Right ventricle myocardium superior (tissue), 1 donor: ENCODE data around the gene ZNF793. TPM values are rescaled to one million over a fixed set of nuclear protein-coding genes. Genes with fewer than 3 reads are reported as not detected.
A peak's percentile ranks its signal among the peaks of the same experiment; 100 is the strongest.

Experiments used
- ATAC-seq: fragments of 200-7000 bp; cut with Tn5 transposase; one replicate; pipeline ENCODE4 v1.9.1; 2020; ENCODE audit warnings: mild to moderate bottlenecking; ENCODE audit not compliant: poor library complexity
- DNase-seq: peaks from one replicate; pipeline ENCODE4 v3.0.0-alpha.2; 2020
- intact Hi-C: fragments of 100-400 bp; cut with DNase I; formaldehyde crosslinking; loops from one replicate; pipeline ENCODE4 v1.11.2; 2022
- long read RNA-seq: library from polyadenylated mRNA; unstranded; transcript quantifications from one replicate; pipeline ENCODE4 v2.0.0, GENCODE V29; 2021
- total RNA-seq: library from RNA; stranded (reverse); fragmentation: NEBNext Ultra II Directional; extraction: Animal tissue kit (Norgen Biotek cat#: 25700); gene quantifications from one replicate; pipeline ENCODE4 v1.2.1, GENCODE V29; 2021
- donor health status: DM: no; HTN: yes; CAD: no; lungs with severe emphysema.

ZNF793 gene
- total RNA-seq, result 5.7 TPM
- long read RNA-seq, result 0 reads

- intact Hi-C loops, result no loop called here
- DNase-seq (peak; percentile 83), ATAC-seq (peak; percentile 96)
These were observed at the start of gene ZNF793 for GRCh38 chr19:37506387-37507166. Gene ZNF793, plus strand, starts transcription at chr19:37506939. Its CDS starts 16,501 bp downstream, at chr19:37523440.

- no peak for DNase-seq
- intact Hi-C loops, result loop anchor here (10.0 kb wide), 1 partner anchor 92 kb away; the partner anchor contains the start of gene ZNF527
- no peak for ATAC-seq
These were observed 40.4 kb upstream of the ZNF793 start for GRCh38 chr19:37466277-37466797.

- peak; percentile 84 for ATAC-seq
- DNase-seq, result peak; percentile 93
- intact Hi-C loops, result loop anchor here (10.0 kb wide), 1 partner anchor 92 kb away; the partner anchor contains the start of gene ZNF527
These were observed 39.7 kb upstream of the ZNF793 start, which contains the start of gene ZNF569 for GRCh38 chr19:37466798-37467607. Gene ZNF569, minus strand, starts transcription at chr19:37467444. Its CDS starts 22,523 bp downstream, at chr19:37444921.

GRCh38 chr19:37467608-37468090 is 39.1 kb upstream of the ZNF793 start:
- no peak for ATAC-seq
- no peak for DNase-seq
- intact Hi-C loops, result loop anchor here (10.0 kb wide), 1 partner anchor 93 kb away; the partner anchor contains the start of gene ZNF527

- DNase-seq (peak; percentile 94), ATAC-seq (peak; percentile 92)
- intact Hi-C loops, result loop anchor here (10.0 kb wide), 1 partner anchor 94 kb away; the partner anchor contains the start of gene ZNF527
These were observed 37.6 kb upstream of the ZNF793 start, which contains the start of gene ZNF570 for GRCh38 chr19:37468961-37469777. Gene ZNF570, plus strand, starts transcription at chr19:37469356. Its CDS starts 999 bp downstream, at chr19:37470355.

GRCh38 chr19:37470216-37470615 is 36.5 kb upstream of the ZNF793 start:
- intact Hi-C loops, result loop anchor here (2.0 kb wide), 1 partner anchor 35 kb away; no protein-coding TSS in a partner anchor
- no peak for DNase-seq

GRCh38 chr19:37472165-37472564 is 34.6 kb upstream of the ZNF793 start:
- intact Hi-C loops, result no loop called here
- DNase-seq (no peak), ATAC-seq (no peak)

More at GRCh38 chr19:37470216-37470615, 36.5 kb upstream of the ZNF793 start:
- no peak for ATAC-seq

GRCh38 chr19:37484406-37485168 is 22.2 kb upstream of the ZNF793 start:
- intact Hi-C loops, result no loop called here
- no peak for DNase-seq
- no peak for ATAC-seq

GRCh38 chr19:37492213-37492612 is 14.5 kb upstream of the ZNF793 start:
- no peak for ATAC-seq
- intact Hi-C loops, result no loop called here
- no peak for DNase-seq

- ATAC-seq (no peak), DNase-seq (no peak)
- intact Hi-C loops, result loop anchor here (2.0 kb wide), 1 partner anchor 35 kb away; no protein-coding TSS in a partner anchor
These were observed 767 bp upstream of the ZNF793 start for GRCh38 chr19:37505958-37506386.

GRCh38 chr19:37507167-37507464 is 377 bp downstream of the ZNF793 start:
- intact Hi-C loops, result no loop called here
- ATAC-seq (no peak), DNase-seq (no peak)

- DNase-seq, result no peak
- no peak for ATAC-seq
- intact Hi-C loops, result no loop called here
These were observed 4.4 kb downstream of the ZNF793 start for GRCh38 chr19:37511186-37511585.

GRCh38 chr19:37511821-37512220 is 5.1 kb downstream of the ZNF793 start:
- DNase-seq (no peak), ATAC-seq (no peak)
- intact Hi-C loops, result no loop called here

- ATAC-seq (no peak), DNase-seq (no peak)
- intact Hi-C loops, result no loop called here
These were observed 6.7 kb downstream of the ZNF793 start for GRCh38 chr19:37513397-37513796.

- intact Hi-C loops, result no loop called here
- no peak for DNase-seq
These were observed 13.2 kb downstream of the ZNF793 start for GRCh38 chr19:37519890-37520289.

GRCh38 chr19:37537391-37537947 is 30.7 kb downstream of the ZNF793 start:
- ATAC-seq, result no peak
- intact Hi-C loops, result no loop called here
- no peak for DNase-seq

More at GRCh38 chr19:37519890-37520289, 13.2 kb downstream of the ZNF793 start:
- ATAC-seq, result no peak
